HepG2 (cell line): Measurements from ENCODE around the gene RGS19.

Experiments
- ATF3 ChIP-seq: sonication (generic); formaldehyde crosslinking; IDR thresholded peaks from 2 replicates; pipeline ENCODE4 v1.4.0; 2020; ENCODE audit warnings: missing genetic modification reagents
- BRCA1 ChIP-seq: sonication (generic); formaldehyde crosslinking; IDR thresholded peaks from 2 replicates; pipeline ENCODE4 v1.4.0; 2020; ENCODE audit warnings: missing genetic modification reagents
- LBX2 ChIP-seq: sonication (generic); formaldehyde crosslinking; IDR thresholded peaks from 2 replicates; pipeline ENCODE4 v1.5.0; 2020; ENCODE audit warnings: missing genetic modification reagents, mild to moderate bottlenecking, borderline replicate concordance
- POLR2A ChIP-seq, 2 experiments: IDR thresholded peaks; 2 replicates each; pipeline ENCODE4 v1.6.1; 2011; ENCODE audit warnings: low read depth in 2 of 2, low read length in 2 of 2, mild to moderate bottlenecking in 1 of 2, moderate library complexity in 1 of 2; ENCODE audit not compliant: insufficient read depth in 1 of 2
- RAD21 ChIP-seq: fragments of 450-650 bp; formaldehyde crosslinking; IDR thresholded peaks from 2 replicates; pipeline ENCODE4 v1.5.0; 2020; ENCODE audit warnings: mild to moderate bottlenecking
- SMARCC2 ChIP-seq: fragments of 450-650 bp; IDR thresholded peaks from 2 replicates; pipeline ENCODE4 v1.6.1; 2017; ENCODE audit warnings: antibody characterized with exemption, mild to moderate bottlenecking
- TOE1 ChIP-seq: sonication (generic); formaldehyde crosslinking; IDR thresholded peaks from 2 replicates; pipeline ENCODE4 v1.4.0; 2020; ENCODE audit warnings: mild to moderate bottlenecking, missing genetic modification reagents
- ZNF235 ChIP-seq: sonication (generic); formaldehyde crosslinking; IDR thresholded peaks from 2 replicates; pipeline ENCODE4 v1.8.1; 2023; ENCODE audit warnings: mild to moderate bottlenecking, missing genetic modification reagents, borderline replicate concordance
- ZNF580 ChIP-seq: IDR thresholded peaks from 2 replicates; pipeline ENCODE4 v1.6.1; 2016; ENCODE audit warnings: low read depth, borderline replicate concordance

GRCh38 chr20:64102647-64103354, 23.5 kb upstream of the RGS19 start:
- TF ChIP-seq SMARCC2: no peak
- no peak for TF ChIP-seq TOE1 (CRISPR knock-in tag)
- no peak for TF ChIP-seq ZNF235 (CRISPR knock-in tag)
- no peak for TF ChIP-seq POLR2A (IDR thresholded peaks at IDR 0.05; ENCODE audit: insufficient read depth in 1 of 2, low read depth in 2 of 2, low read length in 2 of 2)
- no peak for TF ChIP-seq ATF3 (CRISPR knock-in tag)
- TF ChIP-seq ZNF580 (CRISPR knock-in tag): no peak
- no peak for TF ChIP-seq BRCA1
- TF ChIP-seq LBX2 (CRISPR knock-in tag): no peak
- no peak for TF ChIP-seq RAD21
